ENCODE data around the gene ERCC2. TPM values are rescaled to one million over a fixed set of nuclear protein-coding genes. Genes with fewer than 3 reads are reported as not detected.

The ERCC2 gene
- polyA plus RNA-seq, 1 donor, result 18.0 TPM

DNA sequence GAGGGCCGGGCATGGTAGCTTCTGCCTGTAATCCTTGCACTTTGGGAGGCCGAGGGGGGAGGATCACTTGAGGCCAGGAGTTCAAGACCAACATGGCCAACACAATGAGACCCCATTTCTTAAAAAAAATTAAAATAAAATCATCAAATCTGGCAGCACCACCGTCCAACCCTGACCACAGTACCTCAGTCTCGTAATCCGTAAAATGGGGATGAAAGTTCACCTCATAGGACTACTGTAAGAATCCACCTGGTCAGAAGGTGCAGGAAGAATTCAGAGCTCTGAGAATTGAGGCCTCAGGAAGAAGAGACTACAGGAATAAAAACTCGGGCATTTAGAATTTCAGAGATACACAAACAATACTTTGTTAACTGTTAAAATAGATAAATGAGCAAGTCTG lies 31.4 kb upstream of the ERCC2 start:
- DNase-seq (ENCODE audit: low read depth), result no peak

DNA sequence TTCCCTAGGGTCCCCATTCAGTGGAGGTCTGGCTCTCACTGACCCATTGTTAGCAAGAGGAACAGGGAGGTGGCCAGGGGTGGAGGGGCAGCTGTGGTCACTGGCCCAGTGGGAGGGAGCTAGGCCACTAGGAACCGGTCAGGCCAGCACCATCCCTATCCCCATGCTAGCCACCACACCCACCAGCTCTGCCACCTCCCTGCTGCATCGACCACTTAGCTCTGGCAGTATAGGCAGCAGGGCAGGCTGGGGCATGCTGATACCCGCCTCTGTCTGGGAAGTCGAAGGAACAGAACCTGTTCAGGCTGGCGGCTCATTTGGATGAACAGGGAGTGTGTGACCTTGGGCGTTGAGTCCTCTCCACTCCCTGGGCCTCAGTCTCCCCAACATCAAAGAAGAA lies 29.8 kb upstream of the ERCC2 start:
- DNase-seq (ENCODE audit: low read depth), result no peak

- no peak for DNase-seq (ENCODE audit: low read depth)
Observed at GRCh38 chr19:45395821-45396617, 25.6 kb upstream of the ERCC2 start.

- DNase-seq (ENCODE audit: low read depth), result no peak
Observed at GRCh38 chr19:45391871-45392665, 21.7 kb upstream of the ERCC2 start.

DNA sequence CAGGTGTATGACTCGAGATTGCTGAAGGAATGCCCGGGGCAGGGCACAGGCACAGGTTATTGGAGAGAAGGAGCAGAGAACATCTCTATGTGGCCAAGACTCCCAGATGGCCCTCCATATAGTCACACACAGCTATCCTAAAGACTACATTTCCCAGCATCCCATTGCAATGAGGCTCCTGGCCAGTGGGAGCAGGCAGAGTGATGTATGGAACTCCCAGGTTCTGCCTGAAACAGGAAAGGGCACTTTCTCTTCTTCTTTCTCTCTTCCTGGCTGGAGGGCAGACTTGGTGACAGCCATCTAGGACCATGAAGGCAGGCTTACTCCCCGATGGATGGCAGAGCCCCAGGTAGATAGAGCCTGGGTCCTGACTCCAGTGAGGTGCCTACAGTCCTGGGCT lies 21.0 kb upstream of the ERCC2 start:
- DNase-seq (ENCODE audit: low read depth), result no peak

- no peak for DNase-seq (ENCODE audit: low read depth)
Observed at GRCh38 chr19:45385392-45386221, 15.2 kb upstream of the ERCC2 start.

GRCh38 chr19:45382426-45382825 lies 12.1 kb upstream of the ERCC2 start:
- DNase-seq (ENCODE audit: low read depth), result no peak

DNA sequence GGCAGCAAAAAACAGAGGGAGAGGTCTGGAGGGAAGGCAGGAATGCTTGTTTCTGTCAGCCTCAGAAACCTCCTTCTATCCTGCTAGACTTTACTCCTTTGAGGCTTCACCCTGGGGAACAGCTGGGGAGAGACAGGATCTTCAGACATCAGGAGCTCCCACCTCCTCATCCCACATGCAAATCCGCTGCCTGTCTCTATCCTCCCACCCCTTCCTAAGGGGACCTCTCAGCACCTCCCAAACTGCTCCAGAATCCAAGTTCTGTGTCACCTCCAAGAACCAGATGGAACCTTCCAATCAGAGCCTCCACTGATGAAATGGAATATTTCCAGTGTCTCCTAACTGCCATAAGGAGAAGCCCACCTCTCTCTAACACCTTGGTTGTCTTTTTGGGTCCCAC lies 9.7 kb upstream of the ERCC2 start:
- no peak for DNase-seq (ENCODE audit: low read depth)

DNA sequence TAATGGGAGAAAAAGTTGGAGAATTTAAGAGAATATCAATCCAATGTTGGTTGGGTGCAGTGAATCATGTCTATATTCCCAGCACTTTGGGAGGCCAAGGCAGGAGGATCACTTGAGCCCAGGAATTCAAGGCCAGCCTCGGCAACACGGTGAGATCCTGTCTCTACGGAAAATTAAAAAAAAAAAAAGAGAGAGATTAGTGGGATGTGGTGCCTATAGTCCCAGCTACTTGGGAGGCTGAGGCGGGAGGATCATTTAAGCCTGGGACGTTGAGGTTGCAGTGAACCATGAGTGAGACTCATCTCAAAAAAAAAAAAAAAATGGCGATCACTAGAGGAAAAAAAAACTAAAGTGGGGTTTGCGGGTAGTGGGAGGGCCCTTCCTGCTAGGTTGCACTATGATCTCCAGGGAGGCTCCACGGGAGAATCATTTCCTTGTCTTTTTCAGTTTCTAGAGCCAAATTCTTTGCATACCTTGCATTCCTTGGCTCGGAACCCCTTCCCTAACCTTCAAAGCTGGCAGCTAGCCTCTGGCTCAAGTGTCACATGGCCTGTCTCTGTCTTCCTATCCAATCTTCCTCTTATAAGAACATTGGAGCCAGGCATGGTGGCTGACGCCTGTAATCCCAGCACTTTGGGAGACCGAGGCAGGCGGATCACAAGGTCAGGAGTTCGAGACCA lies 5.8 kb upstream of the ERCC2 start:
- DNase-seq (ENCODE audit: low read depth), result no peak

GRCh38 chr19:45368737-45369340 lies 1.5 kb downstream of the ERCC2 start:
- DNase-seq (ENCODE audit: low read depth), result no peak

DNA sequence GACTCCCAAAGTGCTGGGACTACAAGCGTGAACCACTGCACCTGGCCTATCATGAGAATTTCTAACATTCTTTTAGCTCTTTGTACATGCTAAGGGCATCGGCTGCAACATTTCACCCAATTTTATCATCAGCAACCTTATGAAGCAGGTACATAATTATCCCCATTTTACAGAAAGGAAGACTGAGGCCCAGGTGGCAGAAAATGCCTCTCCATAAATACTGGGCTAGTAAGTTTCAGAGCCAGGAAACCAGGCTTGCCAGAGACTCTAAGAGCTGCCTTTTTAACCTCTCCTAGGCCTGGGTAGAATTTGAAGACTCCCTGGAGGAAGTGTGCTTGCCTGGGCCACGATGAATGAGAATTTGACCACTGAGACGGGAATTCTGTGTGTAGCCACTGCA lies 2.2 kb downstream of the ERCC2 start:
- DNase-seq (ENCODE audit: low read depth), result no peak

DNA sequence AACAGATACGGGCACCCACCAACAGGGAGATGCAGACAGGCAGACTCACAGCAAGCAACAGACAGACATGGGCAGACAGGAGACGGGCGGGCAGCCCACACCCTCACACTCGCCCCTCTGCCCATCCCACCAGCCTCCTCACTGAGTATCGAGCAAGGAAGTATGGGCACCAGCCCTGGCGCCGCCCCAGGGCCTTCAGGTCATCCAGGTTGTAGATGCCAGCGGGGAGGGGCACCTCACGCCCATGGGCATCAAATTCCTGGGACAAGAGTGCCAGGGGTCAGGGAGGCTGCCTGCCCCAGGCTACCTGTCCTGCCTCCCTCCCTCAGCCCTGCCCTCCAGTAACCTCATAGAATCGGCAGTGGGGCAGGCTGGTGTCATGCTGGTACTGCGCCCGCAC lies 5.7 kb downstream of the ERCC2 start:
- no peak for DNase-seq (ENCODE audit: low read depth)

- no peak for DNase-seq (ENCODE audit: low read depth)
Observed at GRCh38 chr19:45363861-45364459, 6.4 kb downstream of the ERCC2 start.

- DNase-seq (ENCODE audit: low read depth), result no peak
Observed at GRCh38 chr19:45362291-45362690, 8.1 kb downstream of the ERCC2 start.

- no peak for DNase-seq (ENCODE audit: low read depth)
Observed at GRCh38 chr19:45361608-45362007, 8.8 kb downstream of the ERCC2 start.

DNA sequence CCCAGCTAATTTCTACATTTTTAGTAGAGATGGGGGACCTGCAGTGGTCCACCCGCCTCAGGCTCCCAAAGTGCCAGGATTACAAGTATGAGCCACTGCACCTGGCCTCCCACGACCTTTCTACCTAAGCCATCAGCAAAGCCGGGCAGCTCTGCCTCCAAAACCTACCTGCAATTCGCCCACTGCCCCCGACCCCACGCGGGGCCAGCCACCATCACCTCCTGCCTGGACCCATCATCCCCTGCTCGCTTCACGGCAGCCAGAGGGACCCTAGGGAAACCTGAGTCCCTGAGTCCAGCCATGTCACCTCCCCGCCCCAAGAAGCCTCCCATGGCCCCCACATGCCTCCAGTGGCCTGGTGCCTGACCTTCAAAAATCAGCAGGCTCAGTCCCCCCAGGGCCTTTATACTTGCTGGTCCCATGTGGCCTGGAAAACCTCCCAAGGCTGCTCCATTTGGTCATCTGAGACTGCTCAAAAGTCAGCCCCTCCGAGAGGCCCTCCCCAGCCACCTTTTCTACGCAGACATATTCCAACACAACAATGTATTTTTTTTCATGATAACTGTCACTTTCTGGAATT lies 12.1 kb downstream of the ERCC2 start:
- no peak for DNase-seq (ENCODE audit: low read depth)

GRCh38 chr19:45357445-45357783 lies 13.0 kb downstream of the ERCC2 start:
- no peak for DNase-seq (ENCODE audit: low read depth)

DNA sequence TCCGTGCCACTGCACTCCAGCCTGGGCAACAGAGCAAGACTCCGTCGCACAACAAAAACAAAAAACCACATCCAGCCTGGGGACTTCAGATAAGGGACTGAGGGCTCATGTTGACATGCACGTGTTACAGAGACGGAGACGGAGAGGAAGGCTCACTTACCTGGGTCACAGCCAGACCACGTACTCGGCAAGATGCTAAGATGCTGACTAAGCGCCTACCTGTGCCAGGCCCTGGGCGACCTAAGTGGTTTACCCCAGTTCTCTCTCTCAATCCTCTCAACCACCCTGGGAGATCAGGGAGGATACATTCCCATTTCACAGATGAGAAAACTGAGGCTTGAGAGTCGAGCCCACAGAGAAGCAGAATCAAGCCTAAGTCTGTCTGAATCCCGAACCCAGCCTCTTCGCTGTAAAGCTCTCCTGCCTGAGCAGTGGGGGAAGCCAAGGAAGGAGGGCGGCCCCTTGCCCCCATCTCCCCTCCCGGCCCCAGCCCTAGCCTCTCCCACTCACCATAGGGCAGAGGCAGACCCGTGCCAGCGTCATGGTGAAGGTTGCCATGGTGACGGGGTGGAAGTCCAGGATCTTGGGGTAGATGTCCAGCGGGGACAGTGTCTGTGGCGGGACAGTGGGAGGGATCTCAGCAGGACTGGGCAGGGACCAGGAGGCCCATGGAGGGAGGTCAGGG lies 13.5 kb downstream of the ERCC2 start:
- no peak for DNase-seq (ENCODE audit: low read depth)

DNA sequence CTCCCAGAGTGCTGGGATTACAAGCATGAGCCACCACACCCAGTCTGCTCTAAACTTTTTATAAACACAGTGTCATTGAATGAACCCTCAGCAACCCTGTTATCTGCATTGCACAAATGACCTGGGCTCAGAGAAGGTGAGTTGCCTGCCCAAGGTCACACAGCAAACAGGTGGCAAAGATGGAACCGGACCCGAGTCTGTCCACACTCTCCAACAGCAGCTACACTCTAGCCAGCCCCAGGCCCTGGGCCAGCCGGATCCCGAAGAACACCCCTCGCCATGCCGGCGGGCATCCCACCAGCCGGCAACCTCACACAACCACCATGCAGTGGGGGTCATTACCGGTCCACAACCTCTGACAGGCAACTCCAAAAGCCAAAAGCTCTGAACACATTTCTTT lies 14.5 kb downstream of the ERCC2 start:
- DNase-seq (ENCODE audit: low read depth), result no peak

DNA sequence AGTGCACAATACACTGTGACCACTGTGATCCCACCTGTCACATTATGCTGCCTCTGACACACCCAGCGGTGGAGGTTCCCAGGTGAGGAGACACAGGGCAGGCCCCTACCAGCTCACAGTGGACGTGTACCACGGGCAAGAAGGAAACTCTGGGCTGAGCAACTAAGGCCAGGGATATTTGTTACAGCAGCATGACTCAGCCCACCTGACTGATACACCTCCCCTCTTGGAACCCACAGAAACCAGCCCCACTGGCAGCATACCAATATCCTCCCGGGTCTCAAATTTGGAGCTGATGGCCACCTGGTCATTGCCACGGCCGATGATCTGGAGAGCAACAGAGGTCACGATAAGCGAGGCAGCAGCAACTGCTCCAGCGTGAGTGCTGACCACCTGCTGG lies 15.0 kb downstream of the ERCC2 start:
- DNase-seq (ENCODE audit: low read depth), result no peak

Data from forelimb muscle (tissue), 1 donor.